ENCODE measurements around the gene PRICKLE4.

PRICKLE4 gene

GRCh38 chr6:41783106-41783780, 2.7 kb downstream of the PRICKLE4 start:
- TF ChIP-seq CTCF (IDR thresholded peaks at IDR 0.05; ENCODE audit: borderline replicate concordance, insufficient read depth, low read depth, low read length) = no peak
- H3K4me3 ChIP-seq (ENCODE audit: low read depth, low read length) = no peak overlapping the region

- no peak overlapping the region for H3K4me3 ChIP-seq (ENCODE audit: low read depth, low read length)
- no peak for TF ChIP-seq CTCF (IDR thresholded peaks at IDR 0.05; ENCODE audit: borderline replicate concordance, insufficient read depth, low read depth, low read length)
Observed at GRCh38 chr6:41784581-41785171, 4.1 kb downstream of the PRICKLE4 start.

GRCh38 chr6:41785254-41785653, 4.7 kb downstream of the PRICKLE4 start:
- TF ChIP-seq CTCF (IDR thresholded peaks at IDR 0.05; ENCODE audit: borderline replicate concordance, insufficient read depth, low read depth, low read length) = no peak
- no peak overlapping the region for H3K4me3 ChIP-seq (ENCODE audit: low read depth, low read length)

- peak overlapping the region; percentile 66 for H3K4me3 ChIP-seq (ENCODE audit: low read depth, low read length)
- no peak for TF ChIP-seq CTCF (IDR thresholded peaks at IDR 0.05; ENCODE audit: borderline replicate concordance, insufficient read depth, low read depth, low read length)
Observed at GRCh38 chr6:41785689-41786450, 5.3 kb downstream of the PRICKLE4 start.

GRCh38 chr6:41786451-41787218, 6.1 kb downstream of the PRICKLE4 start:
- peak; percentile 86 for TF ChIP-seq CTCF (IDR thresholded peaks at IDR 0.05; ENCODE audit: borderline replicate concordance, insufficient read depth, low read depth, low read length)
- peak overlapping the region; percentile 66 for H3K4me3 ChIP-seq (ENCODE audit: low read depth, low read length)

GRCh38 chr6:41787219-41787917, 6.8 kb downstream of the PRICKLE4 start, which contains the start of gene TOMM6:
Gene TOMM6 (plus strand): TSS chr6:41787694. CDS start chr6:41787698, 4 bp downstream.
- peak within 1 kb of the TSS; percentile 66 for H3K4me3 ChIP-seq (ENCODE audit: low read depth, low read length)
- peak; percentile 91 for TF ChIP-seq CTCF (IDR thresholded peaks at IDR 0.05; ENCODE audit: borderline replicate concordance, insufficient read depth, low read depth, low read length)

Measured in GM12875 (cell line).